ENCODE results near the gene GRAP.

Gene GRAP

GRCh38 chr17:18995220-18995619 lies 51.5 kb downstream of the GRAP start:
- TF ChIP-seq FOXP2 (optimal IDR thresholded peaks at IDR 0.05; ENCODE audit: borderline replicate concordance, extremely low read depth, extremely low read length, insufficient read depth): no peak
- no peak for TF ChIP-seq SIN3A (IDR thresholded peaks at IDR 0.05; ENCODE audit: borderline replicate concordance, insufficient read depth, low read length)
- TF ChIP-seq POLR2AphosphoS5 (IDR thresholded peaks at IDR 0.05; ENCODE audit: low read depth, low read length): no peak
- no peak for TF ChIP-seq TAF1 (IDR thresholded peaks at IDR 0.05; ENCODE audit: borderline replicate concordance, insufficient read depth, low read length)
- no peak for TF ChIP-seq REST (IDR thresholded peaks at IDR 0.05; ENCODE audit: insufficient read depth in 1 of 2, low read depth in 2 of 2, low read length in 2 of 2)

GRCh38 chr17:18994631-18995030 lies 52.1 kb downstream of the GRAP start:
- TF ChIP-seq SIN3A (IDR thresholded peaks at IDR 0.05; ENCODE audit: borderline replicate concordance, insufficient read depth, low read length) (no peak), TAF1 (IDR thresholded peaks at IDR 0.05; ENCODE audit: borderline replicate concordance, insufficient read depth, low read length) (no peak), POLR2AphosphoS5 (IDR thresholded peaks at IDR 0.05; ENCODE audit: low read depth, low read length) (no peak), REST (IDR thresholded peaks at IDR 0.05; ENCODE audit: insufficient read depth in 1 of 2, low read depth in 2 of 2, low read length in 2 of 2) (no peak)

- TF ChIP-seq TAF1 (IDR thresholded peaks at IDR 0.05; ENCODE audit: borderline replicate concordance, insufficient read depth, low read length): no peak
- no peak for TF ChIP-seq FOXP2 (optimal IDR thresholded peaks at IDR 0.05; ENCODE audit: borderline replicate concordance, extremely low read depth, extremely low read length, insufficient read depth)
- TF ChIP-seq POLR2AphosphoS5 (IDR thresholded peaks at IDR 0.05; ENCODE audit: low read depth, low read length): no peak
- TF ChIP-seq SIN3A (IDR thresholded peaks at IDR 0.05; ENCODE audit: borderline replicate concordance, insufficient read depth, low read length): no peak
Observed at GRCh38 chr17:18993905-18994526, 52.7 kb downstream of the GRAP start.

GRCh38 chr17:18992454-18993130 lies 54.2 kb downstream of the GRAP start:
- TF ChIP-seq REST (IDR thresholded peaks at IDR 0.05; ENCODE audit: insufficient read depth in 1 of 2, low read depth in 2 of 2, low read length in 2 of 2) (no peak), FOXP2 (optimal IDR thresholded peaks at IDR 0.05; ENCODE audit: borderline replicate concordance, extremely low read depth, extremely low read length, insufficient read depth) (no peak)

GRCh38 chr17:18991531-18992315 lies 55.0 kb downstream of the GRAP start:
- TF ChIP-seq SIN3A (IDR thresholded peaks at IDR 0.05; ENCODE audit: borderline replicate concordance, insufficient read depth, low read length) (no peak), TAF1 (IDR thresholded peaks at IDR 0.05; ENCODE audit: borderline replicate concordance, insufficient read depth, low read length) (no peak), REST (IDR thresholded peaks at IDR 0.05; ENCODE audit: insufficient read depth in 1 of 2, low read depth in 2 of 2, low read length in 2 of 2) (no peak)
